Transverse colon (tissue), 4 donors: ENCODE data around the gene SYT1. TPM values are rescaled to one million over a fixed set of nuclear protein-coding genes. Genes with fewer than 3 reads are reported as not detected.
"Not testable (repeated sequence)": the region's sequence is repeated elsewhere in the genome, so short reads cannot be mapped to it uniquely, and the experiment has no call there.

Experiments used
- DNase-seq: peaks from one replicate; pipeline ENCODE4 v3.0.0-alpha.2; 2019
- H3K27ac ChIP-seq, 4 donors: fragments of 200-600 bp; sonication (generic); 2 replicates each; pipeline ENCODE4 v1.5.1; 2016 to 2018; ENCODE audit warnings: inconsistent platforms in 4 of 4
- H3K27me3 ChIP-seq: fragments of 200-600 bp; sonication (generic); 2 replicates; pipeline ENCODE4 v1.5.1; 2017; ENCODE audit warnings: inconsistent platforms
- H3K36me3 ChIP-seq, 4 donors: fragments of 200-600 bp; sonication (generic); 2 replicates each; pipeline ENCODE4 v1.5.1; 2017 to 2019; ENCODE audit warnings: inconsistent platforms in 4 of 4
- H3K4me1 ChIP-seq, 4 donors: fragments of 200-600 bp; sonication (generic); 2 replicates each; pipeline ENCODE4 v1.5.1; 2017 to 2020; ENCODE audit warnings: inconsistent platforms in 4 of 4
- H3K4me3 ChIP-seq, 4 donors: fragments of 200-600 bp; sonication (generic); 1 replicate in 1 of 4; 2 replicates in 3 of 4; pipeline versions ENCODE4 v1.5.1 to v1.6.1; 2017 to 2019; ENCODE audit warnings: inconsistent platforms in 4 of 4
- H3K9me3 ChIP-seq, 2 donors: fragments of 200-600 bp; sonication (generic); 2 replicates each; pipeline ENCODE4 v1.5.1; 2017 to 2019; ENCODE audit warnings: inconsistent platforms in 2 of 2
- CTCF ChIP-seq, 5 experiments: fragments of 200-600 bp in 3 of 5; fragments of 450-650 bp in 2 of 5; sonication (generic) in 3 of 5; IDR thresholded peaks; 1 replicate in 2 of 5; 2 replicates in 3 of 5; pipeline ENCODE4 v1.5.1; 2016 to 2017; ENCODE audit warnings: antibody characterized with exemption in 5 of 5, inconsistent platforms in 3 of 5, mild to moderate bottlenecking in 2 of 5, moderate library complexity in 1 of 5
- EP300 ChIP-seq: sonication (generic); formaldehyde crosslinking; IDR thresholded peaks from one replicate; pipeline ENCODE4 v1.6.1; 2017; ENCODE audit warnings: antibody characterized with exemption, low read depth
- POLR2A ChIP-seq: fragments of 450-650 bp; IDR thresholded peaks from one replicate; pipeline ENCODE4 v1.6.1; 2016; ENCODE audit warnings: antibody characterized with exemption, mild to moderate bottlenecking, moderate library complexity
- POLR2AphosphoS5 ChIP-seq, 3 donors: sonication (generic); formaldehyde crosslinking; IDR thresholded peaks; one replicate each; pipeline ENCODE4 v1.6.1; 2016; ENCODE audit warnings: antibody characterized with exemption in 3 of 3
- WGBS, 2 donors: methylation state at CpG; one replicate each; pipeline ENCODE4 v1.1.5; 2018; ENCODE audit warnings: low coverage in 1 of 2; 5-methylcytosine and 5-hydroxymethylcytosine counted together
- in situ Hi-C, 4 donors: fragments of 200-750 bp; cut with MboI; loops; one replicate each; pipeline versions ENCODE4 v1.15.0 to v1.15.1; 2017; ENCODE audit warnings: low sequenced_read_pairs in 3 of 4, low pct_ligation_motif_present in 1 of 4, low pct_unique_long_range_greater_than_20kb in 1 of 4
- intact Hi-C: fragments of 100-400 bp; cut with DNase I; formaldehyde crosslinking; loops from one replicate; pipeline ENCODE4 v1.15.1; 2023; ENCODE audit warnings: low total_unique reads
- total RNA-seq, 4 donors: library from RNA; depleted of rRNA; stranded (reverse); fragments of >200 nt; gene quantifications; one replicate each; pipeline ENCODE4 v1.1.0, GENCODE V29; 2016

SYT1 gene
- total RNA-seq, 4 donors from 2014 or later = 0.60 to 4.9 (median 2.1) TPM

- in situ Hi-C loops (no loop called here), intact Hi-C loops (no loop called here)
- no peaks in the 10 kb centered on the region for H3K9me3 ChIP-seq
- WGBS, 2 donors = 74 to 87% methylated on average over 2 of the region's 2 CpGs
- no peak for DNase-seq
- no peaks in the 10 kb centered on the region for H3K27me3 ChIP-seq
- no peaks in the 10 kb centered on the region for H3K36me3 ChIP-seq
- no peak overlapping the region for H3K27ac ChIP-seq
- no peaks in the 10 kb centered on the region for H3K4me1 ChIP-seq
- no peak overlapping the region for H3K4me3 ChIP-seq
- TF ChIP-seq POLR2AphosphoS5 (IDR thresholded peaks at IDR 0.05) (no peak), EP300 (no peak), POLR2A (no peak), CTCF (IDR thresholded peaks at IDR 0.05) (no peak)
These were observed 159.2 kb downstream of the SYT1 start for GRCh38 chr12:79023784-79024183.

- H3K4me1 ChIP-seq = no peaks in the 10 kb centered on the region
- H3K36me3 ChIP-seq = no peaks in the 10 kb centered on the region
- DNase-seq = no peak
- no peaks in the 10 kb centered on the region for H3K9me3 ChIP-seq
- intact Hi-C loops = no loop called here
- TF ChIP-seq POLR2AphosphoS5 (IDR thresholded peaks at IDR 0.05) = no peak
- TF ChIP-seq POLR2A = no peak
- TF ChIP-seq EP300 = no peak
- TF ChIP-seq CTCF (IDR thresholded peaks at IDR 0.05) = no peak
- in situ Hi-C loops = no loop called here
- H3K27ac ChIP-seq = no peak overlapping the region
- no peaks in the 10 kb centered on the region for H3K27me3 ChIP-seq
- no peak overlapping the region for H3K4me3 ChIP-seq
These were observed 169.2 kb downstream of the SYT1 start for GRCh38 chr12:79033788-79034187.

- H3K4me3 ChIP-seq, DNase-seq, intact Hi-C loops, H3K27me3 ChIP-seq, in situ Hi-C loops, H3K36me3 ChIP-seq, H3K27ac ChIP-seq, H3K4me1 ChIP-seq, H3K9me3 ChIP-seq: not testable (repeated sequence)
- 100% methylated on average over 3 of the region's 6 CpGs; no CpG with 5 or more reads in 1 of the 2 donors for whole genome bisulfite sequencing, 2 donors
These were observed 180.2 kb downstream of the SYT1 start for GRCh38 chr12:79044748-79045147.

- intact Hi-C loops, H3K27ac ChIP-seq, H3K4me3 ChIP-seq, H3K27me3 ChIP-seq, DNase-seq, in situ Hi-C loops, H3K9me3 ChIP-seq, H3K36me3 ChIP-seq, H3K4me1 ChIP-seq: not testable (repeated sequence)
- WGBS, 2 donors = 92% methylated on average over 31 of the region's 32 CpGs; no CpG with 5 or more reads in 1 of the 2 donors
These were observed 180.7 kb downstream of the SYT1 start for GRCh38 chr12:79045149-79045703.

- intact Hi-C loops = no loop called here
- DNase-seq = no peak
- in situ Hi-C loops = no loop called here
These were observed 181.4 kb downstream of the SYT1 start for GRCh38 chr12:79046021-79046420.

More at GRCh38 chr12:79046021-79046420, 181.4 kb downstream of the SYT1 start:
- H3K4me3 ChIP-seq = no peak overlapping the region
- TF ChIP-seq POLR2A (no peak), CTCF (IDR thresholded peaks at IDR 0.05) (no peak), POLR2AphosphoS5 (IDR thresholded peaks at IDR 0.05) (no peak), EP300 (no peak)
- no peak overlapping the region for H3K27ac ChIP-seq
- no peaks in the 10 kb centered on the region for H3K36me3 ChIP-seq
- H3K9me3 ChIP-seq = no peaks in the 10 kb centered on the region
- H3K4me1 ChIP-seq = no peaks in the 10 kb centered on the region
- no peaks in the 10 kb centered on the region for H3K27me3 ChIP-seq
- 98 to 100% methylated on average over 1 of the region's 1 CpG for WGBS, 2 donors
